ENCODE measurements around the gene MICAL3. TPM values are rescaled to one million over a fixed set of nuclear protein-coding genes. Genes with fewer than 3 reads are reported as not detected.

The MICAL3 gene
- total and polyA plus RNA-seq, 9 of the 15 experiments (the other 6 are each of a cell fraction or from before 2014, with no cell fraction given), result 0.53 to 32.1 (median 12.3) TPM

DNA sequence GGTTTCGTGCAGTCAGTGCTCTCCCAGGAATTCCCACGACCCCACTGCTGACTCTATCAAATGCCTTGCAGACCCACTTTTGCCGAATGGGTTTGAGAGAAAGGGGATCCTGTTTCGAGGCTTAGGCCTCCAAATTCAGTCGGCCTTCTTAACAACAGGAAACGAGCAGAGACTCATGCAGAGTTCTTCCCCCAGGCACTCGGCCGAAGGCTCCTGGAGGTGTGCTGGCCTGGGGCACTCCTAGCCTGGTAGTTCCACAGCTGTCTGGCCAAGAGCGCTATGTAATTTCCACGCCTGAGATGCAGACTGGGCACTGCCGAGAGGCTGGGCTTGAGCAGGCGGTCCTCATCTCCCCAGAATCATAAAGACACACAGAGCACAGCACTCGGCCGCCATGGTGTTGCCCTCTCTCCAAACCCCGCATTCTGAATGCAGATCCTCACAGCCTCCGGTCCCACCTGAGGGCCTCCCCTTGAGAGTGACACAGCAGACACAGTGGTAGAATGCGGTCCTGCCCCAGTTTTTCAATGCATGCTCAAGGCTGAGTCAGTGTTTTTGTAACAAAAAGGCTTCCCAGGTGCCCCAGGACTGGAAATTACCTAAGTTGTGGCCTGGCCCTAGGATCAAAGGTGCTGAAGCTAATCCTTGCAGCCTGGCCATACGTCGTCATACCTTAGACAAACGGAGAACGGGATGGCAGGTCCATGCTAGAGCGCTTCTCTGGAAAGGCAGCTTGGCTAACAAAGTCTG is 219.9 kb downstream of the MICAL3 start:
- 83% methylated on average over 22 of the region's 22 CpGs for WGBS (ENCODE audit: insufficient coverage, low coverage, missing lambda C conversion rate)
- no peak for DNase-seq (ENCODE audit: extremely low read depth in 1 of 4, low spot score in 3 of 4)
- CTCF ChIA-PET (ENCODE audit: low intra/inter-chr PET ratio), result no interaction called here
- no peak overlapping the region for H3K9ac ChIP-seq (ENCODE audit: insufficient read depth in 1 of 2, low read depth in 2 of 2, low read length in 2 of 2)
- intact Hi-C loops (cut with micrococcal nuclease), result no loop called here
- no peaks in the 10 kb centered on the region for H3K27me3 ChIP-seq (ENCODE audit: control insufficient read depth in 2 of 2, insufficient read depth in 2 of 2, low read length in 2 of 2)
- no peaks in the 10 kb centered on the region for H4K20me1 ChIP-seq (replicated peaks; ENCODE audit: control insufficient read depth, insufficient read depth, low read length)
- no peaks in the 10 kb centered on the region for H3K9me1 ChIP-seq (ENCODE audit: control insufficient read depth, insufficient read depth, low read length)
- H3K36me3 ChIP-seq (ENCODE audit: control insufficient read depth, insufficient read depth, low read length), result peaks cover 23% of the 10 kb centered on the region; the same call in 2 of the 3 replicates
- H2AFZ ChIP-seq (ENCODE audit: low read depth, low read length), result no peak overlapping the region
- H3K79me2 ChIP-seq (ENCODE audit: control insufficient read depth, insufficient read depth, low read length), result no peaks in the 10 kb centered on the region
- in situ Hi-C loops (cut with MboI), result no loop called here
- no TSS peak for BruUV-seq (replicated peaks)
- no peak for ATAC-seq
- H3K9me3 ChIP-seq (replicated peaks; ENCODE audit: control insufficient read depth, insufficient read depth, low read depth, low read length), result no peaks in the 10 kb centered on the region
- peaks cover 0 to 3% of the 10 kb centered on the region in 2 experiments; a peak in 1 of 5 replicates for H3K4me1 ChIP-seq (replicated peaks in 1 of 2; ENCODE audit: control insufficient read depth in 2 of 2, insufficient read depth in 2 of 2, low read length in 2 of 2)
- no peak overlapping the region for H3K4me3 ChIP-seq
- H3K27ac ChIP-seq (ENCODE audit: extremely low read depth, low read depth, low read length), result no peak overlapping the region
- POLR2A ChIA-PET, result no interaction called here
- H3K4me2 ChIP-seq (ENCODE audit: insufficient read depth, low read length), result no peak overlapping the region
- FAIRE-seq, result no peak
- TF ChIP-seq, protein P1, sequence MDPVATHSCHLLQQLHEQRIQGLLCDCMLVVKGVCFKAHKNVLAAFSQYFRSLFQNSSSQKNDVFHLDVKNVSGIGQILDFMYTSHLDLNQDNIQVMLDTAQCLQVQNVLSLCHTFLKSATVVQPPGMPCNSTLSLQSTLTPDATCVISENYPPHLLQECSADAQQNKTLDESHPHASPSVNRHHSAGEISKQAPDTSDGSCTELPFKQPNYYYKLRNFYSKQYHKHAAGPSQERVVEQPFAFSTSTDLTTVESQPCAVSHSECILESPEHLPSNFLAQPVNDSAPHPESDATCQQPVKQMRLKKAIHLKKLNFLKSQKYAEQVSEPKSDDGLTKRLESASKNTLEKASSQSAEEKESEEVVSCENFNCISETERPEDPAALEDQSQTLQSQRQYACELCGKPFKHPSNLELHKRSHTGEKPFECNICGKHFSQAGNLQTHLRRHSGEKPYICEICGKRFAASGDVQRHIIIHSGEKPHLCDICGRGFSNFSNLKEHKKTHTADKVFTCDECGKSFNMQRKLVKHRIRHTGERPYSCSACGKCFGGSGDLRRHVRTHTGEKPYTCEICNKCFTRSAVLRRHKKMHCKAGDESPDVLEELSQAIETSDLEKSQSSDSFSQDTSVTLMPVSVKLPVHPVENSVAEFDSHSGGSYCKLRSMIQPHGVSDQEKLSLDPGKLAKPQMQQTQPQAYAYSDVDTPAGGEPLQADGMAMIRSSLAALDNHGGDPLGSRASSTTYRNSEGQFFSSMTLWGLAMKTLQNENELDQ (CRISPR knock-in tag; IDR thresholded peaks at IDR 0.05; ENCODE audit: borderline replicate concordance), result no peak
- TF ChIP-seq, protein P2, sequence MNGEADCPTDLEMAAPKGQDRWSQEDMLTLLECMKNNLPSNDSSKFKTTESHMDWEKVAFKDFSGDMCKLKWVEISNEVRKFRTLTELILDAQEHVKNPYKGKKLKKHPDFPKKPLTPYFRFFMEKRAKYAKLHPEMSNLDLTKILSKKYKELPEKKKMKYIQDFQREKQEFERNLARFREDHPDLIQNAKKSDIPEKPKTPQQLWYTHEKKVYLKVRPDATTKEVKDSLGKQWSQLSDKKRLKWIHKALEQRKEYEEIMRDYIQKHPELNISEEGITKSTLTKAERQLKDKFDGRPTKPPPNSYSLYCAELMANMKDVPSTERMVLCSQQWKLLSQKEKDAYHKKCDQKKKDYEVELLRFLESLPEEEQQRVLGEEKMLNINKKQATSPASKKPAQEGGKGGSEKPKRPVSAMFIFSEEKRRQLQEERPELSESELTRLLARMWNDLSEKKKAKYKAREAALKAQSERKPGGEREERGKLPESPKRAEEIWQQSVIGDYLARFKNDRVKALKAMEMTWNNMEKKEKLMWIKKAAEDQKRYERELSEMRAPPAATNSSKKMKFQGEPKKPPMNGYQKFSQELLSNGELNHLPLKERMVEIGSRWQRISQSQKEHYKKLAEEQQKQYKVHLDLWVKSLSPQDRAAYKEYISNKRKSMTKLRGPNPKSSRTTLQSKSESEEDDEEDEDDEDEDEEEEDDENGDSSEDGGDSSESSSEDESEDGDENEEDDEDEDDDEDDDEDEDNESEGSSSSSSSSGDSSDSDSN (IDR thresholded peaks at IDR 0.05; ENCODE audit: borderline replicate concordance in 1 of 2, low read depth in 2 of 2, low read length in 2 of 2), result no peak
- no peak for TF ChIP-seq MYBL2 (IDR thresholded peaks at IDR 0.05; ENCODE audit: low read depth)
- TF ChIP-seq MYBL2 (CRISPR knock-in tag; IDR thresholded peaks at IDR 0.05; ENCODE audit: borderline replicate concordance), result no peak
- TF ChIP-seq RUNX1 (IDR thresholded peaks at IDR 0.05; ENCODE audit: low read depth), result no peak
- TF ChIP-seq NCOA4 (IDR thresholded peaks at IDR 0.05; ENCODE audit: partially characterized antibody), result no peak
- TF ChIP-seq, protein P3, sequence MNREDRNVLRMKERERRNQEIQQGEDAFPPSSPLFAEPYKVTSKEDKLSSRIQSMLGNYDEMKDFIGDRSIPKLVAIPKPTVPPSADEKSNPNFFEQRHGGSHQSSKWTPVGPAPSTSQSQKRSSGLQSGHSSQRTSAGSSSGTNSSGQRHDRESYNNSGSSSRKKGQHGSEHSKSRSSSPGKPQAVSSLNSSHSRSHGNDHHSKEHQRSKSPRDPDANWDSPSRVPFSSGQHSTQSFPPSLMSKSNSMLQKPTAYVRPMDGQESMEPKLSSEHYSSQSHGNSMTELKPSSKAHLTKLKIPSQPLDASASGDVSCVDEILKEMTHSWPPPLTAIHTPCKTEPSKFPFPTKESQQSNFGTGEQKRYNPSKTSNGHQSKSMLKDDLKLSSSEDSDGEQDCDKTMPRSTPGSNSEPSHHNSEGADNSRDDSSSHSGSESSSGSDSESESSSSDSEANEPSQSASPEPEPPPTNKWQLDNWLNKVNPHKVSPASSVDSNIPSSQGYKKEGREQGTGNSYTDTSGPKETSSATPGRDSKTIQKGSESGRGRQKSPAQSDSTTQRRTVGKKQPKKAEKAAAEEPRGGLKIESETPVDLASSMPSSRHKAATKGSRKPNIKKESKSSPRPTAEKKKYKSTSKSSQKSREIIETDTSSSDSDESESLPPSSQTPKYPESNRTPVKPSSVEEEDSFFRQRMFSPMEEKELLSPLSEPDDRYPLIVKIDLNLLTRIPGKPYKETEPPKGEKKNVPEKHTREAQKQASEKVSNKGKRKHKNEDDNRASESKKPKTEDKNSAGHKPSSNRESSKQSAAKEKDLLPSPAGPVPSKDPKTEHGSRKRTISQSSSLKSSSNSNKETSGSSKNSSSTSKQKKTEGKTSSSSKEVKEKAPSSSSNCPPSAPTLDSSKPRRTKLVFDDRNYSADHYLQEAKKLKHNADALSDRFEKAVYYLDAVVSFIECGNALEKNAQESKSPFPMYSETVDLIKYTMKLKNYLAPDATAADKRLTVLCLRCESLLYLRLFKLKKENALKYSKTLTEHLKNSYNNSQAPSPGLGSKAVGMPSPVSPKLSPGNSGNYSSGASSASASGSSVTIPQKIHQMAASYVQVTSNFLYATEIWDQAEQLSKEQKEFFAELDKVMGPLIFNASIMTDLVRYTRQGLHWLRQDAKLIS (CRISPR knock-in tag; IDR thresholded peaks at IDR 0.05), result no peak
- TF ChIP-seq ZNF175 (CRISPR knock-in tag; IDR thresholded peaks at IDR 0.05; ENCODE audit: low read depth), result no peak

Data from K562 (cell line).